GM12878 (cell line): ENCODE measurements around the gene SDCCAG8. TPM values are rescaled to one million over a fixed set of nuclear protein-coding genes. Genes with fewer than 3 reads are reported as not detected.

Experiments used
- ATAC-seq: fragments of 200-7000 bp; cut with Tn5 transposase; 3 replicates; pipeline ENCODE4 v1.9.1; 2020; ENCODE audit warnings: mild to moderate bottlenecking, moderate library complexity
- BruUV-seq: library from RNA; stranded (reverse); fragments of 400-500 nt; replicated peaks from 2 replicates; lab custom pipeline; 2021; lab: Mats Ljungman, UMichigan
- CTCF ChIA-PET: fragments of 300-600 bp; sonication (Branson Sonifier 250); formaldehyde crosslinking; extraction: SDS; loops from one replicate; lab custom pipeline; 2021; ENCODE audit warnings: inconsistent platforms; lab: Yijun Ruan, JAX
- POLR2A ChIA-PET: fragments of 350-600 bp; formaldehyde crosslinking; extraction: SDS; loops from one replicate; lab custom pipeline; 2021; ENCODE audit warnings: inconsistent platforms; lab: Charles Lee
- RAD21 ChIA-PET: fragments of 300-600 bp; sonication (Branson Sonifier 250); formaldehyde crosslinking; loops from one replicate; lab custom pipeline; 2023; ENCODE audit warnings: antibody characterized with exemption; ENCODE audit not compliant: unreplicated experiment; lab: Charles Lee
- SMC1A ChIA-PET: fragments of 300-600 bp; sonication (Branson Sonifier 250); formaldehyde crosslinking; loops from one replicate; lab custom pipeline; 2023; ENCODE audit not compliant: unreplicated experiment, uncharacterized antibody; lab: Charles Lee
- DNase-seq: peaks from one replicate; pipeline ENCODE4 v3.0.0-alpha.2; 2011; ENCODE audit warnings: low read depth, low spot score
- FAIRE-seq: peaks from 3 replicates; lab custom pipeline; 2011; peaks lifted over from hg19 to GRCh38; lab: Jason Lieb, UNC
- H2AFZ ChIP-seq: 2 replicates; pipeline ENCODE4 v1.6.0; 2011; ENCODE audit warnings: low read depth, low read length, control low read depth; ENCODE audit not compliant: control insufficient read depth
- H3K27ac ChIP-seq: 2 replicates; pipeline ENCODE4 v1.5.1; 2011; ENCODE audit warnings: control low read depth; ENCODE audit not compliant: control insufficient read depth, insufficient read depth
- H3K27me3 ChIP-seq, 2 experiments: replicated peaks in 1 of 2; 2 replicates each; pipeline versions ENCODE4 v1.6.0 to v1.6.1; 2011; ENCODE audit warnings: low read length in 1 of 2; ENCODE audit not compliant: control insufficient read depth in 2 of 2, insufficient read depth in 2 of 2
- H3K36me3 ChIP-seq, 2 experiments: 2 replicates each; pipeline ENCODE4 v1.5.1; 2011; ENCODE audit warnings: low read length in 1 of 2; ENCODE audit not compliant: control insufficient read depth in 2 of 2, insufficient read depth in 2 of 2
- H3K4me1 ChIP-seq: 2 replicates; pipeline ENCODE4 v1.6.1; 2011; ENCODE audit warnings: mild to moderate bottlenecking, low read length, moderate library complexity, mixed read lengths; ENCODE audit not compliant: control insufficient read depth, insufficient read depth
- H3K4me2 ChIP-seq: 2 replicates; pipeline ENCODE4 v1.6.0; 2011; ENCODE audit warnings: control low read depth; ENCODE audit not compliant: control insufficient read depth, insufficient read depth
- H3K4me3 ChIP-seq: fragments of 200-600 bp; sonication (generic); 2 replicates; pipeline ENCODE4 v1.5.1; 2016
- H3K79me2 ChIP-seq: 2 replicates; pipeline ENCODE4 v1.6.0; 2011; ENCODE audit warnings: low read length; ENCODE audit not compliant: control insufficient read depth, insufficient read depth
- H3K9ac ChIP-seq: 2 replicates; pipeline ENCODE4 v1.8.0; 2011; ENCODE audit warnings: low read length, control low read depth, mixed read lengths; ENCODE audit not compliant: control insufficient read depth, insufficient read depth
- H3K9me3 ChIP-seq: replicated peaks from 3 replicates; pipeline ENCODE4 v1.5.1; 2011; ENCODE audit warnings: mild to moderate bottlenecking, low read length; ENCODE audit not compliant: control insufficient read depth, insufficient read depth
- H4K20me1 ChIP-seq: 2 replicates; pipeline ENCODE4 v1.6.0; 2011; ENCODE audit not compliant: control insufficient read depth, insufficient read depth
- CBFB ChIP-seq: IDR thresholded peaks from 2 replicates; pipeline ENCODE4 v1.6.1; 2016; ENCODE audit warnings: antibody characterized with exemption, low read depth
- CUX1 ChIP-seq: IDR thresholded peaks from 2 replicates; pipeline ENCODE4 v1.6.1; 2012; ENCODE audit warnings: improper control_type of control experiment, low read depth, low read length; ENCODE audit not compliant: insufficient replicate concordance
- EP300 ChIP-seq, 2 experiments: fragments of 150-350 bp in 1 of 2; IDR thresholded peaks; 2 replicates each; pipeline ENCODE4 v1.6.1; 2011 to 2012; ENCODE audit warnings: low read depth in 2 of 2, low read length in 2 of 2, borderline replicate concordance in 1 of 2, improper control_type of control experiment in 1 of 2, inconsistent platforms in 1 of 2; ENCODE audit not compliant: control insufficient read depth in 1 of 2
- HDAC6 ChIP-seq: fragments of 200-600 bp; sonication (generic); IDR thresholded peaks from one replicate; pipeline ENCODE4 v1.8.0; 2017; ENCODE audit warnings: antibody characterized with exemption; ENCODE audit not compliant: unreplicated experiment
- IKZF1 ChIP-seq: fragments of 450-650 bp; conservative IDR thresholded peaks from 2 replicates; pipeline ENCODE4 v1.6.1; 2017; ENCODE audit warnings: antibody characterized with exemption, mild to moderate bottlenecking
- JUNB ChIP-seq: IDR thresholded peaks from 2 replicates; pipeline ENCODE4 v1.6.1; 2016; ENCODE audit warnings: antibody characterized with exemption, mild to moderate bottlenecking
- MLLT1 ChIP-seq: fragments of 450-650 bp; IDR thresholded peaks from 2 replicates; pipeline ENCODE4 v1.6.1; 2016; ENCODE audit warnings: mild to moderate bottlenecking
- NR2C2 ChIP-seq: IDR thresholded peaks from 2 replicates; pipeline ENCODE4 v1.6.1; 2011; ENCODE audit warnings: borderline replicate concordance, low read depth; ENCODE audit not compliant: control insufficient read depth, insufficient read length
- POLR2AphosphoS2 ChIP-seq: IDR thresholded peaks from 2 replicates; pipeline ENCODE4 v1.6.1; 2011; ENCODE audit warnings: low read depth, mild to moderate bottlenecking, low read length, improper control_type of control experiment, moderate library complexity
- SRF ChIP-seq, 2 experiments: IDR thresholded peaks; 2 replicates each; pipeline ENCODE4 v1.6.1; 2011; ENCODE audit warnings: low read depth in 2 of 2, low read length in 2 of 2, mild to moderate bottlenecking in 1 of 2, moderate library complexity in 1 of 2
- TCF12 ChIP-seq: IDR thresholded peaks from 2 replicates; pipeline ENCODE4 v1.6.1; 2011; ENCODE audit warnings: low read depth, mild to moderate bottlenecking, low read length
- WRNIP1 ChIP-seq: IDR thresholded peaks from 2 replicates; pipeline ENCODE4 v1.6.1; 2011; ENCODE audit warnings: low read depth, low read length, improper control_type of control experiment, borderline replicate concordance
- ZNF207 ChIP-seq: fragments of 450-650 bp; IDR thresholded peaks from 2 replicates; pipeline ENCODE4 v1.6.1; 2014; ENCODE audit warnings: antibody characterized with exemption, mild to moderate bottlenecking, borderline replicate concordance
- ZZZ3 ChIP-seq: IDR thresholded peaks from 2 replicates; pipeline ENCODE4 v1.6.1; 2011; ENCODE audit warnings: low read depth; ENCODE audit not compliant: control insufficient read depth, insufficient read length
- WGBS: methylation state at CpG from one replicate; pipeline ENCODE4 v1.1.6; 2016; ENCODE audit warnings: low lambda C conversion rate; ENCODE audit not compliant: insufficient replicate concordance, insufficient coverage; ENCODE audit errors: missing lambda C conversion rate; 5-methylcytosine and 5-hydroxymethylcytosine counted together
- in situ Hi-C: fragments of 300-500 bp; cut with MboI; formaldehyde crosslinking; loops from 9 replicates; pipeline ENCODE4 v1.14.3; 2018; ENCODE audit warnings: mixed read lengths
- intact Hi-C: fragments of 100-400 bp; cut with micrococcal nuclease; formaldehyde crosslinking; loops from one replicate; pipeline ENCODE4 v1.14.2; 2022; ENCODE audit not compliant: unreplicated experiment
- polyA plus RNA-seq, 11 experiments: library from polyadenylated mRNA; depleted of rRNA in 4 of 11; unstranded in 6 of 11; stranded (reverse) in 5 of 11; fragments of >200 nt; fragmentation: Nextera tagmentation in 4 of 11; fragmentation: Illumina TruSeq in 1 of 11; extraction: Ambion mirVana in 4 of 11; extraction: Trizol in 1 of 11; gene quantifications; 1 replicate in 1 of 11; 2 replicates in 10 of 11; pipeline versions ENCODE4 v1.2.1 to v1.2.3, GENCODE V29; 2011 to 2016; ENCODE audit warnings: inconsistent platforms in 2 of 11, missing spikeins in 2 of 11, low read depth in 1 of 11
- total RNA-seq, 4 experiments: library from RNA; depleted of rRNA in 3 of 4; stranded (reverse); fragments of >200 nt in 3 of 4; fragmentation: Illumina TruSeq in 1 of 4; extraction: Trizol in 1 of 4; gene quantifications; 2 replicates each; pipeline versions ENCODE4 v1.2.1 to v1.2.3, GENCODE V29; 2013 to 2021

The SDCCAG8 gene
- total and polyA plus RNA-seq, 10 of the 15 experiments (the other 5 are each of a cell fraction or from before 2014, with no cell fraction given) = 15.0 to 25.6 (median 20.6) TPM

- Histone ChIP-seq H3K4me2 (peak overlapping the region; percentile 63; the same call in 1 of the 2 replicates), H3K79me2 (no peaks in the 10 kb centered on the region), H4K20me1 (no peaks in the 10 kb centered on the region), H3K4me3 (0 out of 2 replicates have a peak overlapping the region, but pooled peaks have one; percentile 27), H3K4me1 (peaks cover 4% of the 10 kb centered on the region; the same call in 1 of the 2 replicates), H3K27ac (no peak overlapping the region), H2AFZ (no peak overlapping the region; the same call in none of the 2 replicates), H3K36me3 (no peaks in the 10 kb centered on the region), H3K9ac (no peak overlapping the region), H3K27me3 (no peaks in the 10 kb centered on the region; a peak in 2 of 4 replicates), H3K9me3 (no peaks in the 10 kb centered on the region)
- CTCF ChIA-PET = no interaction called here
- RAD21 ChIA-PET = no interaction called here
- BruUV-seq = no TSS peak
- POLR2A ChIA-PET = no interaction called here
- DNase-seq = no peak
- no peak for FAIRE-seq
- in situ Hi-C loops (no loop called here), intact Hi-C loops (no loop called here)
- TF ChIP-seq ZNF207 = no peak
- no peak for TF ChIP-seq CBFB
- TF ChIP-seq MLLT1 = no peak
- TF ChIP-seq SRF (IDR thresholded peaks at IDR 0.05; ENCODE audit: low read depth in 2 of 2, low read length in 2 of 2) = no peak
- no peak for TF ChIP-seq TCF12
- no peak for TF ChIP-seq ZZZ3
- TF ChIP-seq WRNIP1 = no peak
- TF ChIP-seq JUNB = no peak
- no peak for TF ChIP-seq NR2C2
- TF ChIP-seq EP300 (IDR thresholded peaks at IDR 0.05; ENCODE audit: borderline replicate concordance in 1 of 2, control insufficient read depth in 1 of 2, low read depth in 2 of 2, low read length in 2 of 2) = no peak
- no peak for TF ChIP-seq IKZF1
- TF ChIP-seq CUX1 = no peak
- TF ChIP-seq POLR2AphosphoS2 = no peak
- TF ChIP-seq HDAC6 = no peak
- ATAC-seq = no peak
- SMC1A ChIA-PET = no interaction called here
- 67% methylated on average over 25 of the region's 25 CpGs for WGBS
Observed at GRCh38 chr1:243482141-243483022, 226.5 kb downstream of the SDCCAG8 start.
